ENCODE measurements around the gene SPTBN2.

The SPTBN2 gene

GRCh38 chr11:66704659-66705360 lies 24.2 kb downstream of the SPTBN2 start:
- no peak for DNase-seq (ENCODE audit: low read depth in 2 of 2)

GRCh38 chr11:66701432-66702240 lies 27.4 kb downstream of the SPTBN2 start:
- DNase-seq (ENCODE audit: low read depth in 2 of 2) = no peak

- DNase-seq (ENCODE audit: low read depth in 2 of 2) = no peak
Observed at GRCh38 chr11:66700742-66701141, 28.3 kb downstream of the SPTBN2 start.

- no peak for DNase-seq (ENCODE audit: low read depth in 2 of 2)
Observed at GRCh38 chr11:66700337-66700736, 28.7 kb downstream of the SPTBN2 start.

GRCh38 chr11:66698491-66698890 lies 30.5 kb downstream of the SPTBN2 start:
- no peak for DNase-seq (ENCODE audit: low read depth in 2 of 2)

- DNase-seq (ENCODE audit: low read depth in 2 of 2) = no peak
Observed at GRCh38 chr11:66697988-66698387, 31.0 kb downstream of the SPTBN2 start.

- no peak for DNase-seq (ENCODE audit: low read depth in 2 of 2)
Observed at GRCh38 chr11:66696146-66696545, 32.9 kb downstream of the SPTBN2 start.

GRCh38 chr11:66694732-66695207 lies 34.2 kb downstream of the SPTBN2 start:
- DNase-seq (ENCODE audit: low read depth in 2 of 2) = peak; percentile 68 to 77

GRCh38 chr11:66694056-66694410 lies 35.0 kb downstream of the SPTBN2 start:
- DNase-seq (ENCODE audit: low read depth in 2 of 2) = no peak

GRCh38 chr11:66693356-66694055 lies 35.5 kb downstream of the SPTBN2 start:
- DNase-seq (ENCODE audit: low read depth in 2 of 2) = no peak

GRCh38 chr11:66692871-66693331 lies 36.1 kb downstream of the SPTBN2 start:
- no peak for DNase-seq (ENCODE audit: low read depth in 2 of 2)

- DNase-seq (ENCODE audit: low read depth in 2 of 2) = no peak
Observed at GRCh38 chr11:66692446-66692845, 36.6 kb downstream of the SPTBN2 start.

- DNase-seq (ENCODE audit: low read depth in 2 of 2) = no peak
Observed at GRCh38 chr11:66691311-66691980, 37.6 kb downstream of the SPTBN2 start.

- no peak for DNase-seq (ENCODE audit: low read depth in 2 of 2)
Observed at GRCh38 chr11:66689661-66690590, 39.1 kb downstream of the SPTBN2 start.

GRCh38 chr11:66688561-66689534 lies 40.2 kb downstream of the SPTBN2 start:
- DNase-seq (ENCODE audit: low read depth in 2 of 2) = no peak

GRCh38 chr11:66687831-66688281 lies 41.2 kb downstream of the SPTBN2 start:
- no peak for DNase-seq (ENCODE audit: low read depth in 2 of 2)

GRCh38 chr11:66686801-66687750 lies 41.9 kb downstream of the SPTBN2 start:
- DNase-seq (ENCODE audit: low read depth in 2 of 2) = no peak

GRCh38 chr11:66686100-66686785 lies 42.8 kb downstream of the SPTBN2 start:
- no peak for DNase-seq (ENCODE audit: low read depth in 2 of 2)
